Smooth muscle cell (in vitro differentiated cells): ENCODE measurements around the gene CSRNP3. TPM values are rescaled to one million over a fixed set of nuclear protein-coding genes. Genes with fewer than 3 reads are reported as not detected.

ENCODE experiments used
- DNase-seq: peaks from one replicate; lab custom pipeline; 2025; ENCODE audit not compliant: unreplicated experiment; lab: John Stamatoyannopoulos, UW
- H2AFZ ChIP-seq: fragments of 200-600 bp; sonication (generic); 2 replicates; pipeline ENCODE4 v1.6.0; 2016; ENCODE audit warnings: antibody characterized with exemption, low read depth, mild to moderate bottlenecking
- H3F3A ChIP-seq: fragments of 200-600 bp; sonication (generic); 2 replicates; pipeline ENCODE4 v1.6.0; 2017; ENCODE audit warnings: antibody characterized with exemption, low read depth
- H3K27ac ChIP-seq: fragments of 200-600 bp; sonication (generic); 2 replicates; pipeline ENCODE4 v1.5.1; 2016; ENCODE audit warnings: low read depth, mild to moderate bottlenecking
- H3K27me3 ChIP-seq: fragments of 200-600 bp; sonication (generic); 2 replicates; pipeline ENCODE4 v1.6.1; 2016; ENCODE audit warnings: low read depth, mild to moderate bottlenecking
- H3K36me3 ChIP-seq: fragments of 200-600 bp; sonication (generic); 2 replicates; pipeline ENCODE4 v1.5.1; 2016; ENCODE audit warnings: low read depth
- H3K4me1 ChIP-seq: fragments of 200-600 bp; sonication (generic); 2 replicates; pipeline ENCODE4 v1.5.1; 2016; ENCODE audit warnings: low read depth
- H3K4me2 ChIP-seq: fragments of 200-600 bp; sonication (generic); 2 replicates; pipeline ENCODE4 v1.6.0; 2016; ENCODE audit warnings: mild to moderate bottlenecking
- H3K4me3 ChIP-seq: fragments of 200-600 bp; sonication (generic); 2 replicates; pipeline ENCODE4 v1.5.1; 2016; ENCODE audit warnings: mild to moderate bottlenecking
- H3K79me2 ChIP-seq: fragments of 200-600 bp; sonication (generic); 2 replicates; pipeline ENCODE4 v1.6.0; 2016; ENCODE audit warnings: low read depth, mild to moderate bottlenecking
- H3K9ac ChIP-seq: fragments of 200-600 bp; sonication (generic); 2 replicates; pipeline ENCODE4 v1.6.0; 2016; ENCODE audit warnings: low read depth
- H3K9me3 ChIP-seq: fragments of 200-600 bp; sonication (generic); replicated peaks from 2 replicates; pipeline ENCODE4 v1.5.1; 2016; ENCODE audit warnings: low read depth
- H4K20me1 ChIP-seq: fragments of 200-600 bp; sonication (generic); 2 replicates; pipeline ENCODE4 v1.6.0; 2016; ENCODE audit warnings: low read depth
- CTCF ChIP-seq: fragments of 200-600 bp; sonication (generic); IDR thresholded peaks from 2 replicates; pipeline ENCODE4 v1.5.1; 2017; ENCODE audit warnings: borderline replicate concordance, mild to moderate bottlenecking, antibody characterized with exemption; ENCODE audit not compliant: insufficient read depth, poor library complexity, severe bottlenecking
- polyA plus RNA-seq: library from polyadenylated mRNA; unstranded; fragments of >200 nt; fragmentation: Nextera tagmentation; extraction: Ambion mirVana; gene quantifications from 2 replicates; pipeline ENCODE4 v1.2.1, GENCODE V29; 2016
- total RNA-seq: library from RNA; depleted of rRNA; stranded (reverse); fragments of >200 nt; gene quantifications from 2 replicates; pipeline ENCODE4 v1.2.3, GENCODE V29; 2014

The CSRNP3 gene
- total and polyA plus RNA-seq, 2 experiments from 2014 or later = 2.8 to 7.1 TPM

- no peak overlapping the region for H2AFZ ChIP-seq
- no peaks in the 10 kb centered on the region for H3K27me3 ChIP-seq
- no peak overlapping the region for H3K4me3 ChIP-seq
- no peak overlapping the region for H3K27ac ChIP-seq
- no peak for DNase-seq
- H3F3A ChIP-seq = no peaks in the 10 kb centered on the region
- H3K4me2 ChIP-seq = no peak overlapping the region
- no peaks in the 10 kb centered on the region for H3K79me2 ChIP-seq
- H3K9ac ChIP-seq = no peak overlapping the region
- H4K20me1 ChIP-seq = no peaks in the 10 kb centered on the region
- no peak for TF ChIP-seq CTCF
- no peaks in the 10 kb centered on the region for H3K36me3 ChIP-seq
- H3K9me3 ChIP-seq = no peaks in the 10 kb centered on the region
- H3K4me1 ChIP-seq = no peaks in the 10 kb centered on the region
These were observed 251.0 kb downstream of the CSRNP3 start for GRCh38 chr2:165720511-165720910.

GRCh38 chr2:165725421-165725820 is 255.9 kb downstream of the CSRNP3 start:
- DNase-seq = no peak
- no peak for TF ChIP-seq CTCF
- no peaks in the 10 kb centered on the region for H3K27me3 ChIP-seq
- H2AFZ ChIP-seq = no peak overlapping the region
- no peaks in the 10 kb centered on the region for H3F3A ChIP-seq
- no peaks in the 10 kb centered on the region for H3K9me3 ChIP-seq
- no peak overlapping the region for H3K4me2 ChIP-seq
- H3K4me3 ChIP-seq = no peak overlapping the region
- H3K27ac ChIP-seq = no peak overlapping the region
- no peaks in the 10 kb centered on the region for H3K36me3 ChIP-seq
- H4K20me1 ChIP-seq = no peaks in the 10 kb centered on the region
- H3K79me2 ChIP-seq = no peaks in the 10 kb centered on the region
- H3K9ac ChIP-seq = no peak overlapping the region
- no peaks in the 10 kb centered on the region for H3K4me1 ChIP-seq

Other genes with a start within 250 kb of the CSRNP3 start
- gene SCN2A, start 230.3 kb upstream of the CSRNP3 start, total RNA-seq = 0.27 and 0.58 TPM in 2 replicates
- 0.17 and 0.53 TPM in 2 replicates for gene SCN2A, start 230.3 kb upstream of the CSRNP3 start, polyA plus RNA-seq